Endothelial cell of umbilical vein (primary cell): ENCODE data around the gene MATR3. TPM values are rescaled to one million over a fixed set of nuclear protein-coding genes. Genes with fewer than 3 reads are reported as not detected.

Source experiments
- BruUV-seq: library from RNA; stranded (reverse); fragments of 400-500 nt; replicated peaks from 2 replicates; lab custom pipeline; 2021; lab: Mats Ljungman, UMichigan
- CTCF ChIA-PET: fragments of 300-600, 350-600 bp; sonication (Branson Sonifier 250); formaldehyde crosslinking; loops from one replicate; lab custom pipeline; 2021; ENCODE audit warnings: antibody characterized with exemption, inconsistent platforms; lab: Charles Lee
- POLR2A ChIA-PET: fragments of 300-600, 350-600 bp; sonication (Branson Sonifier 250); formaldehyde crosslinking; loops from one replicate; lab custom pipeline; 2021; ENCODE audit warnings: antibody characterized with exemption, inconsistent platforms; lab: Charles Lee
- DNase-seq: peaks from one replicate; pipeline ENCODE4 v3.0.0-alpha.2; 2011; ENCODE audit warnings: low read depth, low spot score
- FAIRE-seq: peaks from 2 replicates; lab custom pipeline; 2011; peaks lifted over from hg19 to GRCh38; lab: Jason Lieb, UNC
- H2AFZ ChIP-seq: 2 replicates; pipeline ENCODE4 v1.6.0; 2012; ENCODE audit warnings: low read depth, low read length, control low read depth, inconsistent platforms
- H3K27ac ChIP-seq: 2 replicates; pipeline ENCODE4 v1.5.1; 2011; ENCODE audit warnings: low read depth, mild to moderate bottlenecking, control low read depth, low read length, moderate library complexity; ENCODE audit not compliant: insufficient read depth
- H3K27me3 ChIP-seq, 2 experiments: 2 replicates each; pipeline versions ENCODE4 v1.6.0 to v1.6.1; 2011; ENCODE audit warnings: low read length in 2 of 2, mixed read lengths in 1 of 2; ENCODE audit not compliant: control insufficient read depth in 2 of 2, insufficient read depth in 2 of 2
- H3K36me3 ChIP-seq, 2 experiments: 2 replicates in 1 of 2; 3 replicates in 1 of 2; pipeline ENCODE4 v1.5.1; 2011; ENCODE audit warnings: low read length in 2 of 2, mild to moderate bottlenecking in 1 of 2, moderate library complexity in 1 of 2; ENCODE audit not compliant: control insufficient read depth in 2 of 2, insufficient read depth in 2 of 2; ENCODE audit errors: extremely low read depth in 1 of 2
- H3K4me1 ChIP-seq: 3 replicates; pipeline ENCODE4 v1.5.1; 2011; ENCODE audit warnings: mild to moderate bottlenecking, low read length; ENCODE audit not compliant: control insufficient read depth, insufficient read depth; ENCODE audit errors: extremely low read depth
- H3K4me2 ChIP-seq: 2 replicates; pipeline ENCODE4 v1.6.1; 2011; ENCODE audit warnings: low read length, control low read depth, mixed read lengths; ENCODE audit not compliant: insufficient read depth
- H3K4me3 ChIP-seq, 3 experiments: fragments of 200-600 bp in 1 of 3; sonication (generic), shearing (Covaris generic) in 1 of 3; replicated peaks in 1 of 3; 2 replicates each; pipeline ENCODE4 v1.5.1; 2011 to 2016; ENCODE audit warnings: control low read depth in 3 of 3, low read length in 3 of 3, mild to moderate bottlenecking in 2 of 3, inconsistent platforms in 1 of 3, low read depth in 1 of 3, moderate library complexity in 1 of 3; ENCODE audit not compliant: insufficient read depth in 1 of 3
- H3K79me2 ChIP-seq: 2 replicates; pipeline ENCODE4 v1.6.0; 2012; ENCODE audit warnings: low read length, inconsistent platforms; ENCODE audit not compliant: control insufficient read depth, insufficient read depth
- H3K9ac ChIP-seq: replicated peaks from 2 replicates; pipeline ENCODE3; 2011; ENCODE audit warnings: low read length, control low read depth; ENCODE audit not compliant: insufficient read depth; ENCODE audit errors: extremely low read depth
- H3K9me1 ChIP-seq: replicated peaks from 3 replicates; pipeline ENCODE4 v1.6.0; 2011; ENCODE audit warnings: mild to moderate bottlenecking, low read length; ENCODE audit not compliant: control insufficient read depth, insufficient read depth; ENCODE audit errors: extremely low read depth
- H3K9me3 ChIP-seq: replicated peaks from 2 replicates; pipeline ENCODE4 v1.5.1; 2012; ENCODE audit warnings: low read length, inconsistent platforms; ENCODE audit not compliant: control insufficient read depth, insufficient read depth
- H4K20me1 ChIP-seq: replicated peaks from 2 replicates; pipeline ENCODE3; 2011; ENCODE audit warnings: mild to moderate bottlenecking, low read length; ENCODE audit not compliant: control insufficient read depth, insufficient read depth; ENCODE audit errors: extremely low read depth
- EZH2 ChIP-seq: IDR thresholded peaks from 2 replicates; pipeline ENCODE4 v1.6.1; 2012; ENCODE audit warnings: borderline replicate concordance, low read depth, mild to moderate bottlenecking, moderate library complexity, low read length, inconsistent platforms; ENCODE audit not compliant: severe bottlenecking
- FOS ChIP-seq: IDR thresholded peaks from 2 replicates; pipeline ENCODE4 v1.6.1; 2011; ENCODE audit warnings: mild to moderate bottlenecking, low read length, moderate library complexity, borderline replicate concordance; ENCODE audit not compliant: insufficient read depth
- GATA2 ChIP-seq: IDR thresholded peaks from 2 replicates; pipeline ENCODE4 v1.7.0; 2011; ENCODE audit warnings: low read depth, mild to moderate bottlenecking, moderate library complexity, mixed read lengths, low read length; ENCODE audit not compliant: insufficient read length, insufficient read depth
- JUN ChIP-seq: IDR thresholded peaks from 2 replicates; pipeline ENCODE4 v1.6.1; 2011; ENCODE audit warnings: borderline replicate concordance, low read depth; ENCODE audit not compliant: insufficient read length, insufficient read depth
- MAX ChIP-seq: IDR thresholded peaks from 2 replicates; pipeline ENCODE4 v1.6.1; 2011; ENCODE audit not compliant: insufficient read depth, insufficient read length
- MYC ChIP-seq: IDR thresholded peaks from one replicate; pipeline ENCODE4 v1.6.1; 2011; ENCODE audit warnings: mild to moderate bottlenecking, low read depth, low read length
- POLR2A ChIP-seq: IDR thresholded peaks from 2 replicates; pipeline ENCODE4 v1.6.1; 2012; ENCODE audit warnings: low read depth, mild to moderate bottlenecking, control low read depth, low read length
- POLR2AphosphoS5 ChIP-seq: IDR thresholded peaks from 2 replicates; pipeline ENCODE4 v1.6.1; 2012; ENCODE audit warnings: low read depth, mild to moderate bottlenecking, control low read depth, low read length, moderate library complexity; ENCODE audit not compliant: insufficient read depth
- dilution Hi-C: fragments of 300-500 bp; cut with MboI; formaldehyde crosslinking; loops from one replicate; pipeline ENCODE4 v1.15.0; 2019; ENCODE audit warnings: low sequenced_read_pairs; ENCODE audit not compliant: extremely low pct_ligation_motif_present
- intact Hi-C: fragments of 100-400 bp; cut with micrococcal nuclease; formaldehyde crosslinking; loops from one replicate; pipeline ENCODE4 v1.10.0; 2022
- polyA plus RNA-seq, 4 experiments: library from polyadenylated mRNA; depleted of rRNA in 3 of 4; stranded (reverse) in 3 of 4; unstranded in 1 of 4; fragments of >200 nt; gene quantifications; 2 replicates each; pipeline versions ENCODE4 v1.2.1 to v1.2.3, GENCODE V29; 2011 to 2012; ENCODE audit warnings: missing spikeins in 1 of 4
- total RNA-seq: library from RNA; stranded (reverse); gene quantifications from 2 replicates; pipeline ENCODE4 v1.2.3, GENCODE V29; 2021
- TF ChIP-seq, protein P1 (sequence below), 2 donors: IDR thresholded peaks; 1 replicate in 1 of 2; 2 replicates in 1 of 2; pipeline ENCODE4 v1.5.1; 2011; ENCODE audit warnings: low read length in 2 of 2, mild to moderate bottlenecking in 2 of 2, moderate library complexity in 2 of 2, control low read depth in 1 of 2, inconsistent platforms in 1 of 2, low read depth in 1 of 2; ENCODE audit not compliant: insufficient read depth in 1 of 2; ENCODE audit errors: extremely low read depth in 1 of 2

The MATR3 gene
- total and polyA plus RNA-seq, 2 donors (not counting 3 experiments of a cell fraction or from before 2014, with no cell fraction given) = 64.0 to 158 TPM

GRCh38 chr5:139312075-139312474 is 18.5 kb downstream of the MATR3 start:
- Histone ChIP-seq H3K4me2 (no peak overlapping the region), H3K36me3 (peaks cover 12 to 13% of the 10 kb centered on the region in 2 experiments), H3K9me3 (no peaks in the 10 kb centered on the region), H3K4me3 (no peak overlapping the region), H4K20me1 (peaks cover 43% of the 10 kb centered on the region), H2AFZ (no peak overlapping the region), H3K9ac (no peak overlapping the region), H3K9me1 (no peaks in the 10 kb centered on the region), H3K27ac (no peak overlapping the region), H3K4me1 (no peaks in the 10 kb centered on the region), H3K27me3 (no peaks in the 10 kb centered on the region), H3K79me2 (peaks cover 100% of the 10 kb centered on the region)
- no peak for TF ChIP-seq JUN
- no peak for TF ChIP-seq FOS
- TF ChIP-seq, protein P1, sequence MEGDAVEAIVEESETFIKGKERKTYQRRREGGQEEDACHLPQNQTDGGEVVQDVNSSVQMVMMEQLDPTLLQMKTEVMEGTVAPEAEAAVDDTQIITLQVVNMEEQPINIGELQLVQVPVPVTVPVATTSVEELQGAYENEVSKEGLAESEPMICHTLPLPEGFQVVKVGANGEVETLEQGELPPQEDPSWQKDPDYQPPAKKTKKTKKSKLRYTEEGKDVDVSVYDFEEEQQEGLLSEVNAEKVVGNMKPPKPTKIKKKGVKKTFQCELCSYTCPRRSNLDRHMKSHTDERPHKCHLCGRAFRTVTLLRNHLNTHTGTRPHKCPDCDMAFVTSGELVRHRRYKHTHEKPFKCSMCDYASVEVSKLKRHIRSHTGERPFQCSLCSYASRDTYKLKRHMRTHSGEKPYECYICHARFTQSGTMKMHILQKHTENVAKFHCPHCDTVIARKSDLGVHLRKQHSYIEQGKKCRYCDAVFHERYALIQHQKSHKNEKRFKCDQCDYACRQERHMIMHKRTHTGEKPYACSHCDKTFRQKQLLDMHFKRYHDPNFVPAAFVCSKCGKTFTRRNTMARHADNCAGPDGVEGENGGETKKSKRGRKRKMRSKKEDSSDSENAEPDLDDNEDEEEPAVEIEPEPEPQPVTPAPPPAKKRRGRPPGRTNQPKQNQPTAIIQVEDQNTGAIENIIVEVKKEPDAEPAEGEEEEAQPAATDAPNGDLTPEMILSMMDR (IDR thresholded peaks at IDR 0.05; ENCODE audit: extremely low read depth in 1 of 2, insufficient read depth in 1 of 2, low read depth in 1 of 2, low read length in 2 of 2) = no peak
- TF ChIP-seq POLR2AphosphoS5 = no peak
- CTCF ChIA-PET = interaction anchor here (0.9 to 1.1 kb wide), 3 partner anchors 12 to 24 kb away, joined by 3 read pairs; no protein-coding TSS in a partner anchor
- BruUV-seq = no TSS peak
- intact Hi-C loops = no loop called here
- no peak for FAIRE-seq
- dilution Hi-C loops = no loop called here
- POLR2A ChIA-PET = no interaction called here
- no peak for DNase-seq

GRCh38 chr5:139314276-139314675 is 20.7 kb downstream of the MATR3 start:
- peaks cover 91% of the 10 kb centered on the region for H3K79me2 ChIP-seq
- H3K9ac ChIP-seq = no peak overlapping the region
- H3K27me3 ChIP-seq = no peaks in the 10 kb centered on the region
- ChIA-PET CTCF (interaction anchor here (0.9 kb wide), 1 partner anchor 10 kb away, joined by 3 read pairs; no protein-coding TSS in a partner anchor), POLR2A (no interaction called here)
- peaks cover 15 to 31% of the 10 kb centered on the region in 2 experiments for H3K36me3 ChIP-seq
- no peaks in the 10 kb centered on the region for H3K9me3 ChIP-seq
- H3K4me3 ChIP-seq = no peak overlapping the region
- no peak overlapping the region for H2AFZ ChIP-seq
- peaks cover 33% of the 10 kb centered on the region for H4K20me1 ChIP-seq
- intact Hi-C loops (no loop called here), dilution Hi-C loops (no loop called here)
- H3K4me2 ChIP-seq = no peak overlapping the region
- FAIRE-seq = no peak
- no peaks in the 10 kb centered on the region for H3K4me1 ChIP-seq
- DNase-seq = no peak
- BruUV-seq = no TSS peak
- H3K27ac ChIP-seq = no peak overlapping the region
- no peaks in the 10 kb centered on the region for H3K9me1 ChIP-seq
- TF ChIP-seq POLR2AphosphoS5 (no peak), FOS (no peak), EZH2 (no peak), MYC (no peak), GATA2 (no peak), MAX (no peak), POLR2A (no peak), JUN (no peak)
